OCI-LY1 (cell line): ENCODE measurements around the gene TTLL9.

Source experiments
- H2AFZ ChIP-seq: fragments of 200-600 bp; sonication (generic), shearing (Covaris generic); 2 replicates; pipeline ENCODE4 v1.6.0; 2014; ENCODE audit warnings: antibody characterized with exemption, mild to moderate bottlenecking, low read length
- H3F3A ChIP-seq: fragments of 200-600 bp; sonication (generic), shearing (Covaris generic); 2 replicates; pipeline ENCODE4 v1.6.0; 2014; ENCODE audit warnings: mild to moderate bottlenecking, antibody characterized with exemption, low read length, moderate library complexity; ENCODE audit not compliant: insufficient read depth
- H3K27ac ChIP-seq: fragments of 200-600 bp; sonication (generic); 2 replicates; pipeline ENCODE4 v1.5.1; 2014; ENCODE audit warnings: low read length, mixed run types, mild to moderate bottlenecking, low read depth; ENCODE audit not compliant: poor library complexity, severe bottlenecking
- H3K27me3 ChIP-seq: fragments of 200-600 bp; sonication (generic); 2 replicates; pipeline ENCODE4 v1.6.0; 2014; ENCODE audit warnings: antibody characterized with exemption, mild to moderate bottlenecking, low read length, moderate library complexity; ENCODE audit not compliant: insufficient read depth
- H3K36me3 ChIP-seq: fragments of 200-600 bp; sonication (generic); 2 replicates; pipeline ENCODE4 v1.6.1; 2014; ENCODE audit warnings: mild to moderate bottlenecking, antibody characterized with exemption, low read length, moderate library complexity, mixed read lengths; ENCODE audit not compliant: insufficient read depth
- H3K4me1 ChIP-seq: fragments of 200-600 bp; sonication (generic); 2 replicates; pipeline ENCODE4 v1.5.1; 2014; ENCODE audit warnings: mild to moderate bottlenecking, low read length, moderate library complexity; ENCODE audit not compliant: insufficient read depth, severe bottlenecking
- H3K4me2 ChIP-seq: fragments of 200-600 bp; sonication (generic), shearing (Covaris generic); 2 replicates; pipeline ENCODE4 v1.6.1; 2014; ENCODE audit warnings: low read length
- H3K4me3 ChIP-seq: fragments of 200-600 bp; sonication (generic); 2 replicates; pipeline ENCODE4 v1.5.1; 2014; ENCODE audit warnings: low read length, low read depth, mild to moderate bottlenecking, mixed read lengths; ENCODE audit not compliant: poor library complexity, severe bottlenecking
- H3K79me2 ChIP-seq: fragments of 200-600 bp; shearing (Covaris generic); 2 replicates; pipeline ENCODE4 v1.6.1; 2016; ENCODE audit warnings: mixed run types, low read length, mixed read lengths; ENCODE audit not compliant: insufficient read depth
- H3K9ac ChIP-seq: fragments of 200-600 bp; sonication (generic), shearing (Covaris generic); 2 replicates; pipeline ENCODE4 v1.6.1; 2014; ENCODE audit warnings: mild to moderate bottlenecking, low read length, mixed read lengths
- H3K9me2 ChIP-seq: fragments of 200-600 bp; sonication (generic), shearing (Covaris generic); 2 replicates; pipeline ENCODE4 v1.6.1; 2014; ENCODE audit warnings: low read depth, mild to moderate bottlenecking, low read length, mixed read lengths
- H3K9me3 ChIP-seq: fragments of 200-600 bp; shearing (Covaris generic); 2 replicates; pipeline ENCODE4 v1.6.1; 2014; ENCODE audit warnings: low read length, mixed read lengths
- H4K20me1 ChIP-seq: fragments of 200-600 bp; sonication (generic), shearing (Covaris generic); 2 replicates; pipeline ENCODE4 v1.6.0; 2016; ENCODE audit warnings: mild to moderate bottlenecking, low read length; ENCODE audit not compliant: insufficient read depth
- EZH2 ChIP-seq: fragments of 200-600 bp; sonication (generic), shearing (Covaris generic); IDR thresholded peaks from 2 replicates; pipeline ENCODE4 v1.8.0; 2017; ENCODE audit warnings: borderline replicate concordance, mixed run types, mild to moderate bottlenecking, antibody characterized with exemption, low read length, moderate library complexity, mixed read lengths
- TF ChIP-seq, protein P1 (sequence below): fragments of 200-600 bp; sonication (generic), shearing (Covaris generic); IDR thresholded peaks from 2 replicates; pipeline ENCODE4 v1.5.1; 2017; ENCODE audit warnings: mild to moderate bottlenecking, antibody characterized with exemption, low read length, moderate library complexity, mixed read lengths

Gene TTLL9

DNA sequence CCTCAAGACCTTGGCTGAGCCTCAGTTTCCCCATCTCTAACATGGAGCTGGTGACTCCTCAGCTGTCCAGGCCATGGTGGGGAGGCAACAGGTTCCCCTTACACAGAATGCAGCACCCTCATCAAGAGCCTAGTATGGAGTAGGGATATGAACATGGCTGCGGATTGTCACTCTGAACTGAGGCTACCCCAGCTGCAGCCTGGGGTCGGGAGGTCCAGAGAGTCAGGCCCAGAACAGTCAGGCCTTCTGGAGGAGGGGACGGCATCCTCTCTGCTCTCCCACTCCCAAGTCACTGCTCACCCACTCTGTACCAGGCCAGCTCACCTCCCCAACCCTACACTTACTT lies 23.7 kb upstream of the TTLL9 start:
- Histone ChIP-seq H2AFZ (no peak overlapping the region), H3F3A (no peaks in the 10 kb centered on the region), H3K27me3 (peaks cover 5% of the 10 kb centered on the region; the same call in 1 of the 2 replicates), H3K4me2 (no peak overlapping the region), H3K4me1 (no peaks in the 10 kb centered on the region), H3K79me2 (no peaks in the 10 kb centered on the region), H3K36me3 (no peaks in the 10 kb centered on the region), H3K4me3 (no peak overlapping the region), H4K20me1 (no peaks in the 10 kb centered on the region), H3K9me2 (no peaks in the 10 kb centered on the region), H3K27ac (no peak overlapping the region), H3K9ac (no peak overlapping the region), H3K9me3 (no peaks in the 10 kb centered on the region)
- no peak for TF ChIP-seq EZH2
- TF ChIP-seq, protein P1, sequence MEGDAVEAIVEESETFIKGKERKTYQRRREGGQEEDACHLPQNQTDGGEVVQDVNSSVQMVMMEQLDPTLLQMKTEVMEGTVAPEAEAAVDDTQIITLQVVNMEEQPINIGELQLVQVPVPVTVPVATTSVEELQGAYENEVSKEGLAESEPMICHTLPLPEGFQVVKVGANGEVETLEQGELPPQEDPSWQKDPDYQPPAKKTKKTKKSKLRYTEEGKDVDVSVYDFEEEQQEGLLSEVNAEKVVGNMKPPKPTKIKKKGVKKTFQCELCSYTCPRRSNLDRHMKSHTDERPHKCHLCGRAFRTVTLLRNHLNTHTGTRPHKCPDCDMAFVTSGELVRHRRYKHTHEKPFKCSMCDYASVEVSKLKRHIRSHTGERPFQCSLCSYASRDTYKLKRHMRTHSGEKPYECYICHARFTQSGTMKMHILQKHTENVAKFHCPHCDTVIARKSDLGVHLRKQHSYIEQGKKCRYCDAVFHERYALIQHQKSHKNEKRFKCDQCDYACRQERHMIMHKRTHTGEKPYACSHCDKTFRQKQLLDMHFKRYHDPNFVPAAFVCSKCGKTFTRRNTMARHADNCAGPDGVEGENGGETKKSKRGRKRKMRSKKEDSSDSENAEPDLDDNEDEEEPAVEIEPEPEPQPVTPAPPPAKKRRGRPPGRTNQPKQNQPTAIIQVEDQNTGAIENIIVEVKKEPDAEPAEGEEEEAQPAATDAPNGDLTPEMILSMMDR: peak; percentile 23; the same call in 1 of the 2 replicates

GRCh38 chr20:31848088-31848999 lies 22.1 kb upstream of the TTLL9 start:
- no peaks in the 10 kb centered on the region for H3K79me2 ChIP-seq
- H3K9me3 ChIP-seq: no peaks in the 10 kb centered on the region
- no peak overlapping the region for H2AFZ ChIP-seq
- no peaks in the 10 kb centered on the region for H3K9me2 ChIP-seq
- H4K20me1 ChIP-seq: no peaks in the 10 kb centered on the region
- H3K36me3 ChIP-seq: no peaks in the 10 kb centered on the region
- H3K27me3 ChIP-seq: peaks cover 5% of the 10 kb centered on the region; the same call in 1 of the 2 replicates
- no peaks in the 10 kb centered on the region for H3K4me1 ChIP-seq
- no peak for TF ChIP-seq EZH2
- TF ChIP-seq, protein P1: no peak
- H3K4me2 ChIP-seq: no peak overlapping the region
- H3K27ac ChIP-seq: no peak overlapping the region
- H3K9ac ChIP-seq: no peak overlapping the region
- H3F3A ChIP-seq: no peaks in the 10 kb centered on the region
- no peak overlapping the region for H3K4me3 ChIP-seq

- no peak overlapping the region for H3K4me3 ChIP-seq
- no peaks in the 10 kb centered on the region for H3K9me3 ChIP-seq
- no peak overlapping the region for H3K4me2 ChIP-seq
- no peak overlapping the region for H3K27ac ChIP-seq
- no peak overlapping the region for H3K9ac ChIP-seq
- H3F3A ChIP-seq: no peaks in the 10 kb centered on the region
- no peaks in the 10 kb centered on the region for H3K9me2 ChIP-seq
- no peaks in the 10 kb centered on the region for H3K36me3 ChIP-seq
- H2AFZ ChIP-seq: no peak overlapping the region
- H4K20me1 ChIP-seq: no peaks in the 10 kb centered on the region
- H3K27me3 ChIP-seq: peaks cover 5% of the 10 kb centered on the region; the same call in 1 of the 2 replicates
- TF ChIP-seq, protein P1: no peak
- TF ChIP-seq EZH2: no peak
- H3K79me2 ChIP-seq: no peaks in the 10 kb centered on the region
- H3K4me1 ChIP-seq: no peaks in the 10 kb centered on the region
Measured at GRCh38 chr20:31849306-31849930, 21.0 kb upstream of the TTLL9 start.
